CD4-positive, alpha-beta T cell treated with Interleukin-15 for 1 hour (primary cell): ENCODE data around the gene ZNF662.

Experiments
- DNase-seq: peaks from one replicate; pipeline ENCODE4 v3.0.0-alpha.2; 2020

Gene ZNF662

GRCh38 chr3:42891042-42891441 is 14.9 kb upstream of the ZNF662 start:
- no peak for DNase-seq

- DNase-seq: no peak
Observed at GRCh38 chr3:42892169-42892568, 13.8 kb upstream of the ZNF662 start.

GRCh38 chr3:42892807-42893206 is 13.1 kb upstream of the ZNF662 start:
- DNase-seq: no peak

GRCh38 chr3:42894698-42895579 is 11.0 kb upstream of the ZNF662 start:
- DNase-seq: no peak

- no peak for DNase-seq
Observed at GRCh38 chr3:42895580-42895868, 10.4 kb upstream of the ZNF662 start.

GRCh38 chr3:42898896-42899675 is 6.9 kb upstream of the ZNF662 start:
- no peak for DNase-seq

GRCh38 chr3:42900226-42901072 is 5.5 kb upstream of the ZNF662 start:
- no peak for DNase-seq

- no peak for DNase-seq
Observed at GRCh38 chr3:42901073-42901415, 4.9 kb upstream of the ZNF662 start.

- no peak for DNase-seq
Observed at GRCh38 chr3:42902257-42902656, 3.7 kb upstream of the ZNF662 start.

- no peak for DNase-seq
Observed at GRCh38 chr3:42904076-42904475, 1.9 kb upstream of the ZNF662 start.

GRCh38 chr3:42905740-42906069 is 237 bp upstream of the ZNF662 start:
- no peak for DNase-seq

GRCh38 chr3:42906848-42907183 is 874 bp downstream of the ZNF662 start:
- no peak for DNase-seq

- no peak for DNase-seq
Observed at GRCh38 chr3:42908675-42909074, 2.7 kb downstream of the ZNF662 start.

- no peak for DNase-seq
Observed at GRCh38 chr3:42911551-42911950, 5.6 kb downstream of the ZNF662 start.

GRCh38 chr3:42914771-42915515 is 9.0 kb downstream of the ZNF662 start:
- no peak for DNase-seq

GRCh38 chr3:42923606-42924005 is 17.7 kb downstream of the ZNF662 start:
- no peak for DNase-seq

- no peak for DNase-seq
Observed at GRCh38 chr3:42926310-42926709, 20.4 kb downstream of the ZNF662 start.

GRCh38 chr3:42934111-42934510 is 28.2 kb downstream of the ZNF662 start:
- DNase-seq: no peak

GRCh38 chr3:42934910-42935309 is 29.0 kb downstream of the ZNF662 start:
- DNase-seq: no peak

GRCh38 chr3:42935472-42935871 is 29.5 kb downstream of the ZNF662 start:
- no peak for DNase-seq

GRCh38 chr3:42936157-42936981 is 30.4 kb downstream of the ZNF662 start:
- DNase-seq: no peak

- no peak for DNase-seq
Observed at GRCh38 chr3:42937334-42937733, 31.4 kb downstream of the ZNF662 start.
